ENCODE data around the gene COG1. TPM values are rescaled to one million over a fixed set of nuclear protein-coding genes. Genes with fewer than 3 reads are reported as not detected.

COG1 gene
- total and polyA plus RNA-seq, 9 of the 15 experiments (the other 6 are each of a cell fraction or from before 2014, with no cell fraction given) = 9.5 to 26.8 (median 12.9) TPM

DNA sequence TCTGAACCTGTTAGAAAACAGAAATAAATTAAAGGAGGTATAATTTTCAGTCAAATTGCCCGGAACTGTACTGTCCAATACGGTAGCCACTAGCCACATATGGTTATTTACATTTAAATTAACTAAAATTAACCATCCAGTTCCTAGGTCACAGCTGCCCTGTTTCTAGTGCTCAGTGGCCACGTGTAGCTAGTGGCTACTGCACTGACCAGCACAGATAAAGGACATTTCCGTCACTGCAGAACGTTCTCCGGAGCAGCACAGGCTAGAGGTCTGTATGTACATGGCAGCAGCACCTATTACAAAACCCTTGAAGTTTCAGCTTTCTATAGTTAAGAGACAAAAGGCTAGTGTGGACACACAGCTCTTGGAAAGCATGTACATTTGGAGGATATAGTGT, 35.1 kb downstream of the COG1 start (continued):
- TF ChIP-seq, protein P1, sequence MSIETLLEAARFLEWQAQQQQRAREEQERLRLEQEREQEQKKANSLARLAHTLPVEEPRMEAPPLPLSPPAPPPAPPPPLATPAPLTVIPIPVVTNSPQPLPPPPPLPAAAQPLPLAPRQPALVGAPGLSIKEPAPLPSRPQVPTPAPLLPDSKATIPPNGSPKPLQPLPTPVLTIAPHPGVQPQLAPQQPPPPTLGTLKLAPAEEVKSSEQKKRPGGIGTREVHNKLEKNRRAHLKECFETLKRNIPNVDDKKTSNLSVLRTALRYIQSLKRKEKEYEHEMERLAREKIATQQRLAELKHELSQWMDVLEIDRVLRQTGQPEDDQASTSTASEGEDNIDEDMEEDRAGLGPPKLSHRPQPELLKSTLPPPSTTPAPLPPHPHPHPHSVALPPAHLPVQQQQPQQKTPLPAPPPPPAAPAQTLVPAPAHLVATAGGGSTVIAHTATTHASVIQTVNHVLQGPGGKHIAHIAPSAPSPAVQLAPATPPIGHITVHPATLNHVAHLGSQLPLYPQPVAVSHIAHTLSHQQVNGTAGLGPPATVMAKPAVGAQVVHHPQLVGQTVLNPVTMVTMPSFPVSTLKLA (conservative IDR thresholded peaks at IDR 0.05) = peak; percentile 93 to 96
- TF ChIP-seq TCF3 (CRISPR knock-in tag; IDR thresholded peaks at IDR 0.05) (peak; percentile 37; the same call in 1 of the 2 replicates), RBBP5 (IDR thresholded peaks at IDR 0.05; ENCODE audit: borderline replicate concordance, insufficient read depth, low read length, poor library complexity, severe bottlenecking) (peak; percentile 9)
- TF ChIP-seq, protein P2, sequence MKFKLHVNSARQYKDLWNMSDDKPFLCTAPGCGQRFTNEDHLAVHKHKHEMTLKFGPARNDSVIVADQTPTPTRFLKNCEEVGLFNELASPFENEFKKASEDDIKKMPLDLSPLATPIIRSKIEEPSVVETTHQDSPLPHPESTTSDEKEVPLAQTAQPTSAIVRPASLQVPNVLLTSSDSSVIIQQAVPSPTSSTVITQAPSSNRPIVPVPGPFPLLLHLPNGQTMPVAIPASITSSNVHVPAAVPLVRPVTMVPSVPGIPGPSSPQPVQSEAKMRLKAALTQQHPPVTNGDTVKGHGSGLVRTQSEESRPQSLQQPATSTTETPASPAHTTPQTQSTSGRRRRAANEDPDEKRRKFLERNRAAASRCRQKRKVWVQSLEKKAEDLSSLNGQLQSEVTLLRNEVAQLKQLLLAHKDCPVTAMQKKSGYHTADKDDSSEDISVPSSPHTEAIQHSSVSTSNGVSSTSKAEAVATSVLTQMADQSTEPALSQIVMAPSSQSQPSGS (CRISPR knock-in tag; IDR thresholded peaks at IDR 0.05) = no peak

- ChIA-PET POLR2A (interaction anchor here (0.7 to 3.1 kb wide), 5 partner anchors 12 to 357 kb away, joined by 3 to 16 read pairs (median 5); no protein-coding TSS in a partner anchor), CTCF (ENCODE audit: low intra/inter-chr PET ratio) (no interaction called here)
- WGBS (ENCODE audit: insufficient coverage, low coverage, missing lambda C conversion rate) = 0% methylated on average over 2 of the region's 2 CpGs
- Histone ChIP-seq H3K27ac (ENCODE audit: extremely low read depth, low read depth, low read length) (peak overlapping the region; percentile 73), H4K20me1 (replicated peaks; ENCODE audit: control insufficient read depth, insufficient read depth, low read length) (peaks cover 16% of the 10 kb centered on the region; the same call in 1 of the 2 replicates), H2AFZ (ENCODE audit: low read depth, low read length) (no peak overlapping the region), H3K36me3 (ENCODE audit: control insufficient read depth, insufficient read depth, low read length) (peaks cover 27% of the 10 kb centered on the region), H3K9me1 (ENCODE audit: control insufficient read depth, insufficient read depth, low read length) (no peaks in the 10 kb centered on the region), H3K27me3 (ENCODE audit: control insufficient read depth in 2 of 2, insufficient read depth in 2 of 2, low read length in 2 of 2) (no peaks in the 10 kb centered on the region), H3K9ac (ENCODE audit: insufficient read depth in 1 of 2, low read depth in 2 of 2, low read length in 2 of 2) (peak overlapping the region in 1 of 2 experiments; percentile 50; a peak in 1 of 4 replicates), H3K4me2 (ENCODE audit: insufficient read depth, low read length) (peak overlapping the region; percentile 69), H3K4me1 (replicated peaks in 1 of 2; ENCODE audit: control insufficient read depth in 2 of 2, insufficient read depth in 2 of 2, low read length in 2 of 2) (peaks cover 23 to 43% of the 10 kb centered on the region in 2 experiments), H3K79me2 (ENCODE audit: control insufficient read depth, insufficient read depth, low read length) (peaks cover 95% of the 10 kb centered on the region), H3K9me3 (replicated peaks; ENCODE audit: control insufficient read depth, insufficient read depth, low read depth, low read length) (no peaks in the 10 kb centered on the region), H3K4me3 (0 out of 2 replicates have a peak overlapping the region, but pooled peaks have one; percentile 2)
- TSS peak; percentile 11 for BruUV-seq (replicated peaks)
- in situ Hi-C loops (cut with MboI) (no loop called here), intact Hi-C loops (cut with micrococcal nuclease) (no loop called here)
- DNase-seq (ENCODE audit: extremely low read depth in 1 of 4, low spot score in 3 of 4) = peak; percentile 54 to 88 (median 70)
- peak; percentile 92 for FAIRE-seq
- ATAC-seq = peak; percentile 59
- TF ChIP-seq MCM3 (IDR thresholded peaks at IDR 0.05) (no peak), SIN3A (IDR thresholded peaks at IDR 0.05; ENCODE audit: borderline replicate concordance in 2 of 2, control insufficient read depth in 1 of 2, low read depth in 2 of 2, low read length in 2 of 2) (peak; percentile 97 to 99), CBFA2T3 (IDR thresholded peaks at IDR 0.05) (peak; percentile 89), BACH1 (tag; IDR thresholded peaks at IDR 0.05) (peak; percentile 96), EP300 (IDR thresholded peaks at IDR 0.05; ENCODE audit: low read length) (peak; percentile 70), CTBP1 (IDR thresholded peaks at IDR 0.05; ENCODE audit: borderline replicate concordance) (peak; percentile 49; the same call in 1 of the 2 replicates), KLF13 (tag; IDR thresholded peaks at IDR 0.05; ENCODE audit: borderline replicate concordance, low read depth) (0 out of 2 replicates have a peak, but pooled peaks have one; percentile 52), ZNF644 (tag; IDR thresholded peaks at IDR 0.05; ENCODE audit: low read depth) (no peak), FOXA1 (IDR thresholded peaks at IDR 0.05; ENCODE audit: borderline replicate concordance) (no peak), TSC22D4 (tag; IDR thresholded peaks at IDR 0.05) (no peak), SOX6 (IDR thresholded peaks at IDR 0.05) (peak; percentile 67), XRCC5 (IDR thresholded peaks at IDR 0.05; ENCODE audit: low read depth, low read length) (no peak), RBFOX2 (IDR thresholded peaks at IDR 0.05; ENCODE audit: low read depth, low read length) (no peak), DACH1 (IDR thresholded peaks at IDR 0.05; ENCODE audit: partially characterized antibody) (peak; percentile 100), HSF4 (CRISPR knock-in tag; IDR thresholded peaks at IDR 0.05; ENCODE audit: borderline replicate concordance) (no peak), STAT5A (IDR thresholded peaks at IDR 0.05; ENCODE audit: borderline replicate concordance, low read length) (peak; percentile 44; the same call in 1 of the 2 replicates)
Measured at GRCh38 chr17:73228748-73229236, 35.9 kb downstream of the COG1 start.

Data from K562 (cell line).